Mesenchymal stem cell (in vitro differentiated cells and primary cell): ENCODE measurements around the gene MARK1.

Source experiments
- DNase-seq: peaks from one replicate; pipeline ENCODE4 v3.0.0-alpha.2; 2013
- H2AFZ ChIP-seq: one replicate; pipeline ENCODE4 v1.6.1; 2013; ENCODE audit warnings: low read depth, mild to moderate bottlenecking, control low read depth, inconsistent platforms, low read length, moderate library complexity
- H2AK5ac ChIP-seq: 2 replicates; pipeline ENCODE4 v1.6.1; 2013; ENCODE audit warnings: low read length, moderate library complexity, mild to moderate bottlenecking, inconsistent platforms; ENCODE audit not compliant: severe bottlenecking
- H2BK120ac ChIP-seq: one replicate; pipeline ENCODE4 v1.6.1; 2013; ENCODE audit warnings: low read depth, mild to moderate bottlenecking, inconsistent platforms, low read length, moderate library complexity
- H2BK12ac ChIP-seq, 2 experiments: one replicate each; pipeline ENCODE4 v1.6.1; 2013; ENCODE audit warnings: inconsistent platforms in 2 of 2, low read length in 2 of 2, mild to moderate bottlenecking in 2 of 2, moderate library complexity in 2 of 2, control low read depth in 1 of 2
- H2BK15ac ChIP-seq: one replicate; pipeline ENCODE4 v1.6.1; 2013; ENCODE audit warnings: mild to moderate bottlenecking, low read depth, inconsistent platforms; ENCODE audit not compliant: poor library complexity, severe bottlenecking
- H2BK5ac ChIP-seq: 2 replicates; pipeline ENCODE4 v1.6.1; 2013; ENCODE audit warnings: low read depth, mild to moderate bottlenecking, low read length, control low read depth, inconsistent platforms; ENCODE audit not compliant: poor library complexity, severe bottlenecking
- H3K14ac ChIP-seq, 2 experiments: one replicate each; pipeline ENCODE4 v1.6.1; 2013; ENCODE audit warnings: inconsistent platforms in 2 of 2, low read length in 2 of 2, control low read depth in 1 of 2, mild to moderate bottlenecking in 1 of 2, moderate library complexity in 1 of 2
- H3K18ac ChIP-seq, 2 experiments: one replicate each; pipeline ENCODE4 v1.6.1; 2013; ENCODE audit warnings: inconsistent platforms in 2 of 2, low read length in 2 of 2, control low read depth in 1 of 2, low read depth in 1 of 2, mild to moderate bottlenecking in 1 of 2
- H3K23ac ChIP-seq, 2 experiments: one replicate each; pipeline ENCODE4 v1.6.1; 2013; ENCODE audit warnings: inconsistent platforms in 2 of 2, low read length in 2 of 2, mild to moderate bottlenecking in 2 of 2, moderate library complexity in 2 of 2, control low read depth in 1 of 2
- H3K27ac ChIP-seq: 2 replicates; pipeline ENCODE4 v1.5.1; 2013; ENCODE audit warnings: mild to moderate bottlenecking, moderate library complexity, low read length, control low read depth, inconsistent platforms; ENCODE audit not compliant: poor library complexity, severe bottlenecking
- H3K27me3 ChIP-seq, 2 experiments: 2 replicates each; pipeline versions ENCODE4 v1.6.1 to v1.7.0; 2013; ENCODE audit warnings: low read length in 2 of 2, mild to moderate bottlenecking in 2 of 2, moderate library complexity in 2 of 2, control low read depth in 1 of 2, inconsistent platforms in 1 of 2; ENCODE audit not compliant: control insufficient read depth in 1 of 2, insufficient read depth in 1 of 2
- H3K36me3 ChIP-seq, 2 experiments: 2 replicates each; pipeline versions ENCODE4 v1.6.1 to v1.7.0; 2013; ENCODE audit warnings: low read length in 2 of 2, control low read depth in 1 of 2, inconsistent platforms in 1 of 2, low read depth in 1 of 2, mild to moderate bottlenecking in 1 of 2; ENCODE audit not compliant: insufficient read depth in 2 of 2, control insufficient read depth in 1 of 2
- H3K4ac ChIP-seq, 2 experiments: one replicate each; pipeline ENCODE4 v1.6.1; 2013; ENCODE audit warnings: inconsistent platforms in 2 of 2, low read length in 2 of 2, mild to moderate bottlenecking in 2 of 2, moderate library complexity in 2 of 2, control low read depth in 1 of 2, low read depth in 1 of 2
- H3K4me1 ChIP-seq: 2 replicates; pipeline ENCODE4 v1.6.1; 2013; ENCODE audit warnings: low read depth, low read length, control low read depth; ENCODE audit not compliant: control insufficient read depth, insufficient read depth
- H3K4me2 ChIP-seq: 2 replicates; pipeline ENCODE4 v1.6.1; 2013; ENCODE audit warnings: low read length, mild to moderate bottlenecking, inconsistent platforms; ENCODE audit not compliant: poor library complexity, severe bottlenecking
- H3K4me3 ChIP-seq, 2 experiments: 2 replicates each; pipeline versions ENCODE4 v1.5.1 to v1.7.0; 2013; ENCODE audit warnings: low read length in 2 of 2, mild to moderate bottlenecking in 2 of 2, control low read depth in 1 of 2, low read depth in 1 of 2; ENCODE audit not compliant: insufficient read depth in 1 of 2
- H3K79me1 ChIP-seq: replicated peaks from 2 replicates; pipeline ENCODE4 v1.6.1; 2013; ENCODE audit warnings: mild to moderate bottlenecking, control low read depth, low read length, inconsistent platforms; ENCODE audit not compliant: poor library complexity, severe bottlenecking
- H3K9ac ChIP-seq: 2 replicates; pipeline ENCODE4 v1.7.0; 2013; ENCODE audit warnings: mild to moderate bottlenecking, low read length, moderate library complexity
- H3K9me3 ChIP-seq: 2 replicates; pipeline ENCODE4 v1.7.0; 2013; ENCODE audit warnings: mild to moderate bottlenecking, low read length; ENCODE audit not compliant: control insufficient read depth
- H4K8ac ChIP-seq: one replicate; pipeline ENCODE4 v1.6.1; 2013; ENCODE audit warnings: inconsistent platforms, mild to moderate bottlenecking, low read length, moderate library complexity
- H4K91ac ChIP-seq: one replicate; pipeline ENCODE4 v1.6.1; 2013; ENCODE audit warnings: mild to moderate bottlenecking, low read length, inconsistent platforms
- WGBS: methylation state at CpG from one replicate; pipeline ENCODE4 v1.1.7; 2013; ENCODE audit warnings: mixed read lengths; 5-methylcytosine and 5-hydroxymethylcytosine counted together

MARK1 gene

GRCh38 chr1:220616836-220617235 is 88.9 kb downstream of the MARK1 start:
- H4K8ac ChIP-seq, result no peak overlapping the region
- H4K91ac ChIP-seq, result no peak overlapping the region
- H2BK5ac ChIP-seq, result no peak overlapping the region
- H2BK12ac ChIP-seq, result no peak overlapping the region
- H3K4me1 ChIP-seq, result no peaks in the 10 kb centered on the region
- H2BK120ac ChIP-seq, result no peak overlapping the region
- no peak overlapping the region for H3K27ac ChIP-seq
- H3K36me3 ChIP-seq, result no peaks in the 10 kb centered on the region
- H3K14ac ChIP-seq, result no peak overlapping the region
- H3K9me3 ChIP-seq, result no peaks in the 10 kb centered on the region
- no peak overlapping the region for H3K18ac ChIP-seq
- H2BK15ac ChIP-seq, result no peak overlapping the region
- no peak overlapping the region for H2AK5ac ChIP-seq
- no peak overlapping the region for H3K4ac ChIP-seq
- no peak overlapping the region for H3K4me2 ChIP-seq
- H3K23ac ChIP-seq, result no peak overlapping the region
- H3K4me3 ChIP-seq, result no peak overlapping the region
- no peak for DNase-seq
- no peak overlapping the region for H2AFZ ChIP-seq
- H3K79me1 ChIP-seq, result no peaks in the 10 kb centered on the region
- no peak overlapping the region for H3K9ac ChIP-seq
- no peaks in the 10 kb centered on the region for H3K27me3 ChIP-seq

- H3K27ac ChIP-seq, result no peak overlapping the region
- no peak overlapping the region for H3K23ac ChIP-seq
- no peak overlapping the region for H2BK120ac ChIP-seq
- H2AFZ ChIP-seq, result no peak overlapping the region
- H2BK15ac ChIP-seq, result no peak overlapping the region
- H3K4me1 ChIP-seq, result no peaks in the 10 kb centered on the region
- H3K18ac ChIP-seq, result no peak overlapping the region
- H3K9me3 ChIP-seq, result no peaks in the 10 kb centered on the region
- no peaks in the 10 kb centered on the region for H3K27me3 ChIP-seq
- H2BK5ac ChIP-seq, result no peak overlapping the region
- no peaks in the 10 kb centered on the region for H3K79me1 ChIP-seq
- no peak for DNase-seq
- WGBS, result 94% methylated on average over 5 of the region's 5 CpGs
- no peak overlapping the region for H4K91ac ChIP-seq
- H3K4me3 ChIP-seq, result no peak overlapping the region
- no peak overlapping the region for H2BK12ac ChIP-seq
- H4K8ac ChIP-seq, result no peak overlapping the region
- peaks cover 0 to 3% of the 10 kb centered on the region in 2 experiments for H3K36me3 ChIP-seq
- no peak overlapping the region for H3K4ac ChIP-seq
- H3K4me2 ChIP-seq, result no peak overlapping the region
- no peak overlapping the region for H2AK5ac ChIP-seq
- no peak overlapping the region for H3K14ac ChIP-seq
- H3K9ac ChIP-seq, result no peak overlapping the region
These were observed 100.5 kb downstream of the MARK1 start for GRCh38 chr1:220628431-220628830.

- Histone ChIP-seq H3K9me3 (no peaks in the 10 kb centered on the region), H3K4me1 (no peaks in the 10 kb centered on the region), H2AFZ (no peak overlapping the region), H2BK12ac (no peak overlapping the region), H3K79me1 (no peaks in the 10 kb centered on the region), H3K27me3 (no peaks in the 10 kb centered on the region), H3K4me3 (no peak overlapping the region), H3K4me2 (no peak overlapping the region), H2BK15ac (no peak overlapping the region), H2AK5ac (no peak overlapping the region), H3K18ac (no peak overlapping the region), H3K9ac (no peak overlapping the region), H3K27ac (no peak overlapping the region), H2BK120ac (no peak overlapping the region), H3K4ac (no peak overlapping the region), H3K14ac (no peak overlapping the region), H4K91ac (no peak overlapping the region), H2BK5ac (no peak overlapping the region), H3K36me3 (peaks cover 0 to 4% of the 10 kb centered on the region in 2 experiments), H4K8ac (no peak overlapping the region), H3K23ac (no peak overlapping the region)
- peak; percentile 33 for DNase-seq
- 78% methylated on average over 4 of the region's 4 CpGs for WGBS
These were observed 103.4 kb downstream of the MARK1 start for GRCh38 chr1:220631238-220631815.

GRCh38 chr1:220637759-220638158 is 109.8 kb downstream of the MARK1 start:
- no peak overlapping the region for H2AK5ac ChIP-seq
- no peak overlapping the region for H2BK120ac ChIP-seq
- no peaks in the 10 kb centered on the region for H3K4me1 ChIP-seq
- H2BK12ac ChIP-seq, result no peak overlapping the region
- H3K79me1 ChIP-seq, result no peaks in the 10 kb centered on the region
- no peaks in the 10 kb centered on the region for H3K9me3 ChIP-seq
- no peak for DNase-seq
- H4K8ac ChIP-seq, result no peak overlapping the region
- H3K4me3 ChIP-seq, result no peak overlapping the region
- no peak overlapping the region for H3K14ac ChIP-seq
- no peak overlapping the region for H2AFZ ChIP-seq
- no peak overlapping the region for H3K27ac ChIP-seq
- H3K4ac ChIP-seq, result no peak overlapping the region
- no peak overlapping the region for H2BK15ac ChIP-seq
- no peak overlapping the region for H2BK5ac ChIP-seq
- no peak overlapping the region for H3K18ac ChIP-seq
- H3K4me2 ChIP-seq, result no peak overlapping the region
- H3K27me3 ChIP-seq, result no peaks in the 10 kb centered on the region
- peaks cover 0 to 4% of the 10 kb centered on the region in 2 experiments for H3K36me3 ChIP-seq
- no peak overlapping the region for H4K91ac ChIP-seq
- H3K23ac ChIP-seq, result no peak overlapping the region
- no peak overlapping the region for H3K9ac ChIP-seq
- WGBS, result no CpG with 5 or more reads among the region's 1 CpG
